ENCODE results near the gene TIMP2. TPM values are rescaled to one million over a fixed set of nuclear protein-coding genes. Genes with fewer than 3 reads are reported as not detected.
A peak's percentile ranks its signal among the peaks of the same experiment; 100 is the strongest.

TIMP2 gene
- total RNA-seq, 4 donors from 2014 or later, result 187 to 456 (median 339) TPM

- no peaks in the 10 kb centered on the region for H3K27me3 ChIP-seq
- peaks cover 2 to 94% (median 23%) of the 10 kb centered on the region in 3 donors for H3K36me3 ChIP-seq
- no peak for DNase-seq (ENCODE audit: low spot score in 2 of 2)
- TF ChIP-seq EP300 (IDR thresholded peaks at IDR 0.05) (no peak), POLR2A (IDR thresholded peaks at IDR 0.05) (no peak), CTCF (IDR thresholded peaks at IDR 0.05) (no peak)
- H3K9me3 ChIP-seq, result no peaks in the 10 kb centered on the region
- H3K4me3 ChIP-seq, result no peak overlapping the region
- peaks cover 0 to 18% (median under 1%) of the 10 kb centered on the region in 4 donors for H3K4me1 ChIP-seq
- H3K27ac ChIP-seq, result no peak overlapping the region
- WGBS, 2 donors, result 82 to 86% methylated on average over 4 of the region's 4 CpGs
Measured at GRCh38 chr17:78808163-78808562, 117.0 kb downstream of the TIMP2 start.

GRCh38 chr17:78806451-78806850 is 118.7 kb downstream of the TIMP2 start:
- TF ChIP-seq CTCF (IDR thresholded peaks at IDR 0.05) (peak in 1 of 5 experiments; percentile 13), POLR2A (IDR thresholded peaks at IDR 0.05) (no peak), EP300 (IDR thresholded peaks at IDR 0.05) (peak; percentile 52 to 58)
- Histone ChIP-seq H3K27ac (peak overlapping the region in 2 of 4 donors; percentile 28 to 73), H3K36me3 (peaks cover 7 to 94% (median 20%) of the 10 kb centered on the region in 3 donors), H3K4me3 (no peak overlapping the region), H3K9me3 (no peaks in the 10 kb centered on the region), H3K27me3 (no peaks in the 10 kb centered on the region), H3K4me1 (peaks cover 0 to 12% (median 0%) of the 10 kb centered on the region in 4 donors)
- peak in 1 of 2 donors; percentile 52 for DNase-seq (ENCODE audit: low spot score in 2 of 2)
- 69% methylated on average over 9 of the region's 9 CpGs for WGBS, 2 donors

- 92% methylated on average over 14 of the region's 14 CpGs for WGBS, 2 donors
- no peak for DNase-seq (ENCODE audit: low spot score in 2 of 2)
- H3K27me3 ChIP-seq, result no peaks in the 10 kb centered on the region
- no peaks in the 10 kb centered on the region for H3K9me3 ChIP-seq
- peaks cover 7 to 92% (median 10%) of the 10 kb centered on the region in 3 donors for H3K36me3 ChIP-seq
- peaks cover 0 to 12% (median 0%) of the 10 kb centered on the region in 4 donors for H3K4me1 ChIP-seq
- H3K4me3 ChIP-seq, result no peak overlapping the region
- TF ChIP-seq CTCF (IDR thresholded peaks at IDR 0.05), result no peak
- TF ChIP-seq POLR2A (IDR thresholded peaks at IDR 0.05), result no peak
- no peak for TF ChIP-seq EP300 (IDR thresholded peaks at IDR 0.05)
- H3K27ac ChIP-seq, result peak overlapping the region; percentile 40 to 73 (median 48)
Measured at GRCh38 chr17:78805301-78805700, 119.9 kb downstream of the TIMP2 start.

- Histone ChIP-seq H3K27me3 (no peaks in the 10 kb centered on the region), H3K4me1 (peaks cover 0 to 12% (median 0%) of the 10 kb centered on the region in 4 donors), H3K36me3 (peaks cover 7 to 90% (median 8%) of the 10 kb centered on the region in 3 donors), H3K27ac (peak overlapping the region; percentile 40 to 73 (median 48)), H3K4me3 (no peak overlapping the region), H3K9me3 (no peaks in the 10 kb centered on the region)
- DNase-seq (ENCODE audit: low spot score in 2 of 2), result no peak
- TF ChIP-seq CTCF (IDR thresholded peaks at IDR 0.05) (no peak), POLR2A (IDR thresholded peaks at IDR 0.05) (no peak), EP300 (IDR thresholded peaks at IDR 0.05) (peak; percentile 76 to 83)
- WGBS, 2 donors, result 60 to 64% methylated on average over 11 of the region's 11 CpGs
Measured at GRCh38 chr17:78804777-78805176, 120.4 kb downstream of the TIMP2 start.

- H3K27me3 ChIP-seq, result no peaks in the 10 kb centered on the region
- peaks cover 7 to 90% (median 8%) of the 10 kb centered on the region in 3 donors for H3K36me3 ChIP-seq
- peaks cover 0 to 12% (median 0%) of the 10 kb centered on the region in 4 donors for H3K4me1 ChIP-seq
- no peak overlapping the region for H3K4me3 ChIP-seq
- no peaks in the 10 kb centered on the region for H3K9me3 ChIP-seq
- peak overlapping the region in 1 of 4 donors; percentile 62 for H3K27ac ChIP-seq
- no peak for TF ChIP-seq CTCF (IDR thresholded peaks at IDR 0.05)
- TF ChIP-seq EP300 (IDR thresholded peaks at IDR 0.05), result peak in 1 of 2 donors; percentile 16
- no peak for TF ChIP-seq POLR2A (IDR thresholded peaks at IDR 0.05)
- WGBS, 2 donors, result 79 to 87% methylated on average over 21 of the region's 21 CpGs
- DNase-seq (ENCODE audit: low spot score in 2 of 2), result no peak
Measured at GRCh38 chr17:78803186-78803845, 121.9 kb downstream of the TIMP2 start.

Measured in tibial nerve (tissue), 4 donors.